Progenitor cell of endocrine pancreas (in vitro differentiated cells): Measurements from ENCODE around the gene BARHL2. TPM values are rescaled to one million over a fixed set of nuclear protein-coding genes. Genes with fewer than 3 reads are reported as not detected.

Experiments used
- DNase-seq: peaks from one replicate; pipeline ENCODE4 v3.0.0; 2021; ENCODE audit warnings: low spot score; ENCODE audit not compliant: unreplicated experiment
- H3K27ac Mint-ChIP-seq: 2 replicates; pipeline ENCODE4 v1.8.0; 2021; ENCODE audit warnings: mild to moderate bottlenecking, moderate library complexity, mixed read lengths
- H3K27me3 Mint-ChIP-seq: 2 replicates; pipeline ENCODE4 v1.8.0; 2021; ENCODE audit warnings: mixed read lengths
- H3K36me3 Mint-ChIP-seq: 2 replicates; pipeline ENCODE4 v1.8.0; 2022; ENCODE audit warnings: mixed read lengths; ENCODE audit not compliant: insufficient read depth
- H3K4me1 Mint-ChIP-seq: 2 replicates; pipeline ENCODE4 v1.8.0; 2021; ENCODE audit warnings: low read depth, mixed read lengths
- H3K4me3 Mint-ChIP-seq: 2 replicates; pipeline ENCODE4 v1.8.0; 2021; ENCODE audit warnings: low read depth, mild to moderate bottlenecking, moderate library complexity, mixed read lengths
- H3K9me3 Mint-ChIP-seq: 2 replicates; pipeline ENCODE4 v1.8.0; 2021; ENCODE audit warnings: low read depth, mixed read lengths
- CTCF ChIP-seq: fragments of 200-600 bp; sonication (generic); IDR thresholded peaks from one replicate; pipeline ENCODE4 v1.5.0; 2021; ENCODE audit warnings: antibody characterized with exemption, mild to moderate bottlenecking; ENCODE audit not compliant: unreplicated experiment
- total RNA-seq: library from RNA; stranded (reverse); gene quantifications from 2 replicates; pipeline ENCODE4 v1.2.1, GENCODE V29; 2021

BARHL2 gene
- total RNA-seq, 1 donor from 2014 or later, result not detected

- peaks cover 13% of the 10 kb centered on the region for H3K4me1 Mint-ChIP-seq
- no peak for DNase-seq
- H3K36me3 Mint-ChIP-seq, result no peaks in the 10 kb centered on the region
- H3K27me3 Mint-ChIP-seq, result peaks cover 92% of the 10 kb centered on the region
- no peak overlapping the region for H3K4me3 Mint-ChIP-seq
- TF ChIP-seq CTCF, result no peak
- H3K9me3 Mint-ChIP-seq, result no peaks in the 10 kb centered on the region
- peak overlapping the region; percentile 21 for H3K27ac Mint-ChIP-seq
Observed at GRCh38 chr1:90719330-90720144, 2.4 kb upstream of the BARHL2 start.

GRCh38 chr1:90718411-90719329, 1.6 kb upstream of the BARHL2 start:
- Mint-ChIP-seq H3K27me3 (peaks cover 92% of the 10 kb centered on the region), H3K4me3 (peak overlapping the region; percentile 75), H3K27ac (peak overlapping the region; percentile 91), H3K36me3 (no peaks in the 10 kb centered on the region), H3K4me1 (peaks cover 11% of the 10 kb centered on the region), H3K9me3 (no peaks in the 10 kb centered on the region)
- no peak for TF ChIP-seq CTCF
- no peak for DNase-seq

- peak overlapping the region; percentile 91 for H3K27ac Mint-ChIP-seq
- DNase-seq, result no peak
- no peaks in the 10 kb centered on the region for H3K36me3 Mint-ChIP-seq
- H3K27me3 Mint-ChIP-seq, result peaks cover 92% of the 10 kb centered on the region
- no peak for TF ChIP-seq CTCF
- H3K4me3 Mint-ChIP-seq, result peak overlapping the region; percentile 75
- H3K4me1 Mint-ChIP-seq, result peaks cover 11% of the 10 kb centered on the region
- H3K9me3 Mint-ChIP-seq, result no peaks in the 10 kb centered on the region
Observed at GRCh38 chr1:90717665-90718410, 736 bp upstream of the BARHL2 start.

- H3K4me3 Mint-ChIP-seq, result peak overlapping the region; percentile 65
- peaks cover 11% of the 10 kb centered on the region for H3K4me1 Mint-ChIP-seq
- no peaks in the 10 kb centered on the region for H3K9me3 Mint-ChIP-seq
- no peak for DNase-seq
- no peak overlapping the region for H3K27ac Mint-ChIP-seq
- no peaks in the 10 kb centered on the region for H3K36me3 Mint-ChIP-seq
- peaks cover 92% of the 10 kb centered on the region for H3K27me3 Mint-ChIP-seq
- no peak for TF ChIP-seq CTCF
Observed at GRCh38 chr1:90717356-90717664, 208 bp upstream of the BARHL2 start.

- no peak for TF ChIP-seq CTCF
- H3K4me3 Mint-ChIP-seq, result no peak overlapping the region
- DNase-seq, result no peak
- no peak overlapping the region for H3K27ac Mint-ChIP-seq
- no peaks in the 10 kb centered on the region for H3K36me3 Mint-ChIP-seq
- peaks cover 92% of the 10 kb centered on the region for H3K27me3 Mint-ChIP-seq
- H3K4me1 Mint-ChIP-seq, result peaks cover 11% of the 10 kb centered on the region
- H3K9me3 Mint-ChIP-seq, result no peaks in the 10 kb centered on the region
Observed at GRCh38 chr1:90716243-90716551, 905 bp downstream of the BARHL2 start.
